ENCODE results near the gene PACSIN2.

The PACSIN2 gene

DNA sequence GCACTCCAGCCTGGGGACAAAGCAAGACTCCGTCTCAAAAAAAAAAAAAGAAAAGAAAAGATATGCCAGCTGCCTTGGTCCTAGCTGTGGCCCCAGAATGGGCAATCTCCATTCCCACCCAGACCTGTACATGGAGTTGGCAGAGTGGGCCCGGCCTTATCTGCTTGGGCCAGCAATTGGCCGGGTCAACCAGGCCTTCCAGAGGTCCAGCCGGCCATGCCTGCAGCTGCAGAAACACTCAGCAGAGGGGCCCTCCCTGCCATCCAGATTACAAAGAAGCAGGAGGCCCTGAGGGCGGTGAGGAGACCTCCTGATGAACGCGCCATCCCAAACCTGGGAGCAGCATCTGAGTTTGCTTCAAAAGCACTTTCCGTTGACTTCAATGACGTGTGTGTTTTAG lies 131.0 kb downstream of the PACSIN2 start:
- no peak for DNase-seq (ENCODE audit: low read depth, low spot score)

- DNase-seq (ENCODE audit: low read depth, low spot score) = no peak
Measured at GRCh38 chr22:42883121-42883520, 131.8 kb downstream of the PACSIN2 start.

DNA sequence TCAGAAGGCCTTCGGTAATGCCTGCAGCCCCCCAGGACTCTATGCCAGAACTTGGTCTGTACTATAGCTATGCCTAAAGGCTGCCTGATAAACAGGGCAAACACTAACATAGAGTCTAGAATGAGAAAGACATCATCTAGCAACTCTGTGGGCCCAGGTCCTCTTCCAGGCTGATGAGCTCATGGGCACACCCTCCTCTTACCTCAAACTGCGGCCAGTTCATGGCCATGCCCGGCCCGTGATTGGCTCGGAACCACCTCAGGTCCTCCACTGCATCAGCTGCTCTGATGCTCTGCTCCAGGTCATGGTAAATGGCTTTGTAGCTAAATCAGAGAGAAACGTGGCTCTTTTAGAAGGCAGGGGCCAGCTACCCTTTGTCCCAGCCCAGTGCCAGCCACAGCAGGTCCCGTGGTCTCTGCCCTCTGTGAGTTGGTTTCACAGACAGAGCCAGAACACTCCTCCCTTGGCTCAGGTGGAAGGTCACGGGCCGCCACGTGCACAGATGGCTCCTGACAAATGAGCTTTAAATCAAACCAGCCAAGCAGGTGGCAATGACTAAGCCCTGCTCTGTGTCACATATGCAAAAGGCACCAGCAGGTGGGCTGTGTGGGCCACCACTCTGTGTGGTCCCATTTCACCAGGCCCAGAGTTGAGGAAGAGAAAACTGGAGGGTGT lies 132.8 kb downstream of the PACSIN2 start:
- no peak for DNase-seq (ENCODE audit: low read depth, low spot score)

DNA sequence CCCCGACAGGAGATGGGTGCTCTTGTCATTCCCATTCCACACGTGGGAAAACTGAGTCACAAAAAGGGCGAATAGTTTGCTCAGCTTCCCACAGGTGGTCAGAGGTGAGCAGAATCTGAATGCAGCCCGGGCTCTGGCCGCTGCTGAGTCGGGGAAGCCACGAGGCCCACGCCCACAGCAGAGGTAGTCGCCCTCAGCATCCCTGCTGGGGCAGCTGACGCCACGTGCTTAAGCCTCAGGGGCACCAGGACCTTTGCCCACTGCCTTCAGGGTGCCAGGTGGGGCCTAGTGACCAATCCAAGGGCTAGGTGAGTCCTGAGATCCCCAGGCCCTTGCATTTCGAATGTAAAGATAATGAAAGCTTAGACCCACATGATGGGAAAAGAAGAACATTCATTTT lies 133.7 kb downstream of the PACSIN2 start:
- DNase-seq (ENCODE audit: low read depth, low spot score) = no peak

- DNase-seq (ENCODE audit: low read depth, low spot score) = no peak
Measured at GRCh38 chr22:42880815-42881214, 134.1 kb downstream of the PACSIN2 start.

GRCh38 chr22:42879371-42880021 lies 135.5 kb downstream of the PACSIN2 start:
- no peak for DNase-seq (ENCODE audit: low read depth, low spot score)

DNA sequence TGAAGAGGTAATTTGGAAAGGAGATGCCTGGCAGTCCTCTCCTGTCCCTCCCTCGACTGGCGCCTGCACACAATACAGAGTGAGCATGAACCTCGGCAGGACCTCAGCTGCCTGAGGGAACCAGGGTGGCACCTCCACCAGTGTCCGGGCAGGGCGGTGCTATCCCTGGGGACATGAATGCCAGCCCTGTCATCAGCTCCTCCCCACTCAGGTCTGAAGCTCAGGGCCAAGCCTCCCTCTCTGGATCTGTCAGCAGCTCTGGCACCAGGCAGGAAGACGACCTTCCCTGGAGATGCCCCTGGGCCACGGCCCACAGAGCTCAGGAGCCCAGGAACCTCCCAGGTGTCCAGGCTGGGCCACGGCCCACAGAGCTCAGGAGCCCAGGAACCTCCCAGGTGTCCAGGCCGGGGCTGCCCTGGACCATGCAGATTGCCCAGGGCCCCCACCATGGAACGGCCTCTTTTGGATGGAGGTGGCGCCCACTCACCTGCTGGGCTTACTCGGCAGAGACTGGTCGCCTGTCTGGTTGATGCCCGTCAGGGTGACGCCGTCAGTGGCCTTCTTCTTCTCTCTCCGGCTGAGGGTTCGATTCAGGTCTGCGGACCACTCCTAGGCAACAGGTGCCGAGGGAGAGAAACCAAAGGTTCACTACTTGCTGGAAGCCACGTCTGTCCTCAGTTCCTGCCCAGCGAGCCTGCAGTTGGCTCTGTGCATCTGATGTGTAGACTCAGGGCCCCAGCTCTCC lies 136.2 kb downstream of the PACSIN2 start:
- no peak for DNase-seq (ENCODE audit: low read depth, low spot score)

GRCh38 chr22:42877597-42878340 lies 137.2 kb downstream of the PACSIN2 start:
- DNase-seq (ENCODE audit: low read depth, low spot score) = no peak

GRCh38 chr22:42877158-42877557 lies 137.8 kb downstream of the PACSIN2 start:
- DNase-seq (ENCODE audit: low read depth, low spot score) = no peak

DNA sequence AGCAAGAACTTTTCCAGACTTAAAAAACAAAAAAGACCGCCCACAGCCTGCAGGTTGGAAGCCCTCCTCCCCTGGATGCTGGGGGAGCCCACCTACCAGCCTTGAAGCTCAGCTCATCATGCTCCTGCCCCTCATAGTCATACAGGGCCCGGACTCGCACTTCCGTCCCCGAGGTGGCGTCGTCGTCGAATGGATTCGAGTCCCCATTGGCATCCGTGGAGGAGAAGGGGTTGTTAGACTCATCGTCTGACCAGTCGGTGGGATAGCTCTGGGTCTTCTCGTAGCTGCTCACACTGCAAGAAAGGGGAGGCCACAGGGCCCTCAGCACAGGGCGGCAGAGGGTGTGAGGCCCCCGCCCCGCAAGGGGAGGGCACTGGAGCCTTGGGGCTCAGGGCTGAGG lies 138.9 kb downstream of the PACSIN2 start:
- DNase-seq (ENCODE audit: low read depth, low spot score) = no peak

GRCh38 chr22:42874010-42874409 lies 140.9 kb downstream of the PACSIN2 start:
- DNase-seq (ENCODE audit: low read depth, low spot score) = no peak

- no peak for DNase-seq (ENCODE audit: low read depth, low spot score)
Measured at GRCh38 chr22:42873356-42873755, 141.6 kb downstream of the PACSIN2 start.

DNA sequence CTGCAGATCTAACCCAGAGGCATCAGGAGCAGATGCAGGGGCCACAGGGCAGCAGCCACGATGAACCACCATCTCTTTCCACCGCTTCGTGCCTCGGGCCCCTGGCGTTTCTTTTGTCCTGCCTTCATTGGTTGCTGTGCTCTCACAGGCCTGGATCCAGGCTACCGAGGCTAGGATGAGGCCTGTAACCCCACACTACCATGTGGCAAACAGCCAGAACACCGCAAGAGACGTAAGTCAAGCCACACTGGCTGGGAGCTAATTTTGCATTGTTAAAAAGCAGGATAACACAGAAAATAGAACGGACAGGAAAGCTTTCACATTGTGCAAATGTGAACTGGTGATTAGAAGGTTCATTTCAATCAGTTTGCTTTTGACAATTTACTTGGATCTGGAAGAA lies 142.1 kb downstream of the PACSIN2 start:
- no peak for DNase-seq (ENCODE audit: low read depth, low spot score)

GRCh38 chr22:42871146-42872050 lies 143.6 kb downstream of the PACSIN2 start:
- DNase-seq (ENCODE audit: low read depth, low spot score) = no peak

DNA sequence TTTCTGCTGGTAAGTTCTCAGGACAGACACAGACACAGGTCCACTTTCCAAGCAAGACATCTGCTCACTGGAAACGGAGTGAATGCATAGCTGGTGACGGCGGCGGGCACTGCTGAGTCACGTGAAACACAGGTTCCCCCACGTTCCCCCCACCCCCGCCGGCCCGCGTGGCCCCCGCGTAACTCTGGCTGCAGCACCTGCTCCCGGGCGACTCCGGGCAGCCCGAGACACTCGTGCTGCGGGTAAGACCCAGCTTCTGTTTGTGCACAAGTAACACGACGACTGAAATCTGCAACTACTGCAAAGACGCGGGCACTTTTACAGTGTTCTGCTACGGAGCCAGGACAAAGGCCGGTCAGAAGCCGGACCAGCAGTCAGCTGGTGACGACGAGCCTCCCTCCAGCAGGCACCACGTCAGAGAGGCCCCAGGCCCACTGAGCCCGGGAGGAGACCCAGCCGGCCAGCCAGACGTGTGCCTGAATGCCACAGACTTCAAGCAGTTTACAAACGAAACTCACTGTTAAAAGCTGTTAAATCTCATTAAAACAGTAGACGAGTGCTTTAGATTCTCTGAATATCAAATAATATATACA lies 145.0 kb downstream of the PACSIN2 start:
- DNase-seq (ENCODE audit: low read depth, low spot score) = no peak

GRCh38 chr22:42869463-42869862 lies 145.5 kb downstream of the PACSIN2 start:
- no peak for DNase-seq (ENCODE audit: low read depth, low spot score)

- no peak for DNase-seq (ENCODE audit: low read depth, low spot score)
Measured at GRCh38 chr22:42868751-42869251, 146.1 kb downstream of the PACSIN2 start.

DNA sequence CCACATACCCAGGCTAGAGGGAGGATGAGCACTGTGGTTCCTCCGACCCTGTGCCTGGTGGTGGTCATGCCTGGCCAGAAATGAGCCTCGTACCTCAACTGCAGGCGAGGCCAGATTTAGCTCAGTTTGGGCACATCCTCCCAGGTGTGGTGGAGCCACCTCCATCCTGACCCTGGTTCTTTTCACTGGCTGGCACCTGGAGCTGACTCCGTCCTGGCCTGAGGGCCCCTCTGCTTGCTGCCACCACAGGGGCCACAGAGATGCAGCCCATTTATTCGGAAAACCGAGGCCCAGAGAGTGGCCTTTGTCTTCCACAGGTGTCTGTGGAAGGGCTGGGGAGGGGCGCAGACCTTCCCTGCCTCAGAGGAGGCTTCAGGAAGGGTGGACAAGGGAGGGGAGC lies 148.8 kb downstream of the PACSIN2 start:
- DNase-seq (ENCODE audit: low read depth, low spot score) = no peak

GRCh38 chr22:42865536-42865935 lies 149.4 kb downstream of the PACSIN2 start:
- no peak for DNase-seq (ENCODE audit: low read depth, low spot score)

GRCh38 chr22:42863349-42863961 lies 151.5 kb downstream of the PACSIN2 start:
- DNase-seq (ENCODE audit: low read depth, low spot score) = peak; percentile 35
